ENCODE measurements around the gene SHC2.
"Not testable (repeated sequence)": the region's sequence is repeated elsewhere in the genome, so short reads cannot be mapped to it uniquely, and the experiment has no call there.

The SHC2 gene

DNA sequence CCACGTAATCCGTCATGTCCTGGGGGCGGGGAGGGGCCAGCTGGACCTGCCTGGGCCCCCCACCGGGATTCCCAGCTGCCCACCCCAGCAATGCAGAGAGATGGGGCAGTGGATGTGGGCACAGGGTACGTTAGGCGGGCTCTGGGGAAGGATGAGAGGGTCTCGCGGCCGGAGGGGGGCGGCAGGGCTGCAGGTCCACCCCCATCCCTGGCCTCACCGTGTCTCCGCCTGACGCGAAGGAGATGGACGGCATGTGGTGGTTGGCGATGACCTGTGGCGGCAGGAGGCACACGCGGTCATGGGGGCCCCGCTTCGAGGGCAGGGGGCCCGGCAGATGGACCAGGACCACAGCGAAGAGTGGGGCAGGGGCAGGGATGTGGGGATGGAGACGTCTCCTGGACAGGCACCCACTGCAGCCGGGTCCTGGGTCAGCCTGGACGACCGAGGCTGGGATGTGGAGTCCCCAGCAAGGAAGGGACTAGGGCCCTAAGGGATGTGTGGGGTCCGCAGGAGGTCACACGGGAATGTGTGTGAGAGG, 24.4 kb downstream of the SHC2 start:
- H3K9ac ChIP-seq (ENCODE audit: low read length) = no peak overlapping the region
- no peaks in the 10 kb centered on the region for H3K9me3 ChIP-seq (ENCODE audit: low read length)
- H3K36me3 ChIP-seq (ENCODE audit: insufficient read depth, low read length) = peaks cover 4% of the 10 kb centered on the region
- no peak overlapping the region for H3K4me3 ChIP-seq (ENCODE audit: low read depth in 1 of 2, low read length in 2 of 2)
- H3K4me1 ChIP-seq (ENCODE audit: insufficient read depth, low read length) = no peaks in the 10 kb centered on the region
- H3K27ac ChIP-seq (ENCODE audit: low read depth, low read length) = no peak overlapping the region
- H3K27me3 ChIP-seq (ENCODE audit: control insufficient read depth in 1 of 2, insufficient read depth in 2 of 2, low read length in 2 of 2) = no peaks in the 10 kb centered on the region

DNA sequence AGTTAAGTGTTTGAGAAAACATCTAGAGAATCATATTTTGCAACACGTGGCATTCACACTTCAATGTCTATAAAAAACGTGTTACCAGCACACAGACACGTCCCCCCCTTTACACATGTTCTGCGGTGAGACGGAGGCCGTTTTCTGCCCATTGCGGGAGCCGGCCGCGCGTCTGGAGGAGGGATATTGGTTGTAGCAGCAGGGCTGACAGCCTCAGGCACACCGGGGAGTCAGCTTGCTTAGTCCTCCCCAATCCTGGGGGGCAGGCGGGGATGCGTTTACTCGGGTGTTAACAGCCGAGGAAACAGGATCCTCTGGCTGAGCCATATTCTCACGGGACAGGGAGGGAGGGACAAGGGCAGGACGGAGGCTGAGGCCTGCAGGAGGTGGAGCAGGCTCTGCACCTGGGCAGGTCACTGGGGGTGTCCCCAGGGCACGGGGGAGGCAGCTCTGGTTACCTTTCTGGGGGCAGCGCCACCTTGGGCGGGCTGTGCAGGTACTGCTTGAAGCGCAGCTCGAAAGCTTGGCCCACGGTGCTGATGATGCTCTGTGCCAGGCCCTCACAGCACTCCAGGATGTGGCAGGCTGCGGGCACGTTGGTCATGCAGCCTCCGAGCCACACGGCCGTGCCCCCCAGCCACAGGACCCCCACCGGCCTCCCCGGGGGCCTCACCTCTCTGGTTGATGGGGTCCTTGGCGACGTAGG, 25.0 kb downstream of the SHC2 start:
- H3K27me3 ChIP-seq (ENCODE audit: control insufficient read depth in 1 of 2, insufficient read depth in 2 of 2, low read length in 2 of 2) = no peaks in the 10 kb centered on the region
- H3K4me1 ChIP-seq (ENCODE audit: insufficient read depth, low read length) = no peaks in the 10 kb centered on the region
- H3K27ac ChIP-seq (ENCODE audit: low read depth, low read length) = no peak overlapping the region
- no peak overlapping the region for H3K4me3 ChIP-seq (ENCODE audit: low read depth in 1 of 2, low read length in 2 of 2)
- H3K9ac ChIP-seq (ENCODE audit: low read length) = no peak overlapping the region
- H3K9me3 ChIP-seq (ENCODE audit: low read length) = no peaks in the 10 kb centered on the region
- peaks cover 4% of the 10 kb centered on the region for H3K36me3 ChIP-seq (ENCODE audit: insufficient read depth, low read length)

DNA sequence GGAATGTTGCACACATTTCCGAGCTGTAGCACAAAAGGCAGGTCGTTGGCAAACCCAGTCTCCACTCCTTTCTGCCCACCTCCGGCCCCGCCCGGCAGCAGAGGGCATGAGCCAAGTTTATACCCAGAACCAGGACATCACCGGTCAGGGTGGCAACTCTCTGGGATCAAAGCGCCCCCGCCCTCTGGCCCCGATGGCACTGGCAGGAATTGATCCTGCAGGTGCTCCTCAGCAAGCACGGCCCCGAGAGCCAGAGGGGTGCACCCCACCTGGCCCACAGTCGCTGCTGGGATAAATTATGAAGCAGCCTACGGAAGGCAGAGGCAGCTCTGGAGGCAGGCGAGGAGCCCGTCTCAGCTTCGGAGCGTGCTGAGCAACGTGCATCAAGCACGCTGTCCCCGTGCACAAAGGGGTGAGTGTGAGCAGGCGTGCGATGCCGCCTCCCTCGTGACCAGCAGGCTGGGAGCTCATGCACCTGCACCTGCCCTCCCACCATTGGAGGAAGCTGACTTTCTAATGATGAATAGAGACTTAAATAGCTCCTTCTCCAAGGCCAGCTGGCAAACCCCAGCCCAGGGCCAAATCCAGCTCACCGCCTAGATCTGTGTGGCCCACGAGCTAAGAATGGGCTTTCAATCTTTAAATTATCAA, 25.7 kb downstream of the SHC2 start:
- Histone ChIP-seq H3K27ac (ENCODE audit: low read depth, low read length) (no peak overlapping the region), H3K36me3 (ENCODE audit: insufficient read depth, low read length) (peaks cover 4% of the 10 kb centered on the region), H3K9me3 (ENCODE audit: low read length) (no peaks in the 10 kb centered on the region), H3K9ac (ENCODE audit: low read length) (no peak overlapping the region), H3K27me3 (ENCODE audit: control insufficient read depth in 1 of 2, insufficient read depth in 2 of 2, low read length in 2 of 2) (no peaks in the 10 kb centered on the region), H3K4me1 (ENCODE audit: insufficient read depth, low read length) (no peaks in the 10 kb centered on the region), H3K4me3 (ENCODE audit: low read depth in 1 of 2, low read length in 2 of 2) (no peak overlapping the region)

- Histone ChIP-seq H3K36me3 (ENCODE audit: insufficient read depth, low read length) (peaks cover 4% of the 10 kb centered on the region), H3K27me3 (ENCODE audit: control insufficient read depth in 1 of 2, insufficient read depth in 2 of 2, low read length in 2 of 2) (no peaks in the 10 kb centered on the region), H3K27ac (ENCODE audit: low read depth, low read length) (no peak overlapping the region)
Measured at GRCh38 chr19:434152-434960, 26.5 kb downstream of the SHC2 start.

GRCh38 chr19:430701-431100, 30.1 kb downstream of the SHC2 start:
- Histone ChIP-seq H3K36me3 (ENCODE audit: insufficient read depth, low read length) (peaks cover 4% of the 10 kb centered on the region), H3K27me3 (ENCODE audit: control insufficient read depth in 1 of 2, insufficient read depth in 2 of 2, low read length in 2 of 2) (no peaks in the 10 kb centered on the region), H3K9ac (ENCODE audit: low read length) (no peak overlapping the region), H3K4me3 (ENCODE audit: low read depth in 1 of 2, low read length in 2 of 2) (no peak overlapping the region), H3K4me1 (ENCODE audit: insufficient read depth, low read length) (no peaks in the 10 kb centered on the region), H3K9me3 (ENCODE audit: low read length) (no peaks in the 10 kb centered on the region), H3K27ac (ENCODE audit: low read depth, low read length) (no peak overlapping the region)

More at GRCh38 chr19:434152-434960, 26.5 kb downstream of the SHC2 start:
- no peak overlapping the region for H3K9ac ChIP-seq (ENCODE audit: low read length)
- H3K4me3 ChIP-seq (ENCODE audit: low read depth in 1 of 2, low read length in 2 of 2) = no peak overlapping the region
- H3K9me3 ChIP-seq (ENCODE audit: low read length) = no peaks in the 10 kb centered on the region
- H3K4me1 ChIP-seq (ENCODE audit: insufficient read depth, low read length) = no peaks in the 10 kb centered on the region

DNA sequence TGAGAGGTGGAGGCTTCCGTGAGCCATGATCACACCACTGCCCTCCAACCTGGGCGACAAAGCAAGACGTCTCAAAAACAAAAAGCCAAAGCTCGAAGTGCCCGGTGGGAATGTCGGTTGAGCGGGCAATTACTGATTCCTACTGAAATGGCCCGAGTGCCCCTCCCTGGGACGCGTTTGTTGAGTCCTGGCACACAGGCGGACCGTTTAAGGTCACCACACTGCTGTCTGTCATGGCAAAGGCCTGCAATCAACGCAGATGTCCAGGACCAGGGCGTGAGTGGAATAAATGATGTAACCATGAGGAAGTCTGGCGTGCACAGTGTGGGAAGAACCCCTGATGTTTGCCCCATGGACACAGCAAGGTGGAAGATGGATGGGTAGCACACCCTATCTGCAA, 32.7 kb downstream of the SHC2 start:
- Histone ChIP-seq H3K4me1 (ENCODE audit: insufficient read depth, low read length) (no peaks in the 10 kb centered on the region), H3K4me3 (ENCODE audit: low read depth in 1 of 2, low read length in 2 of 2) (no peak overlapping the region), H3K36me3 (ENCODE audit: insufficient read depth, low read length) (no peaks in the 10 kb centered on the region), H3K9me3 (ENCODE audit: low read length) (no peaks in the 10 kb centered on the region), H3K9ac (ENCODE audit: low read length) (no peak overlapping the region), H3K27ac (ENCODE audit: low read depth, low read length) (no peak overlapping the region), H3K27me3 (ENCODE audit: control insufficient read depth in 1 of 2, insufficient read depth in 2 of 2, low read length in 2 of 2) (no peaks in the 10 kb centered on the region)

GRCh38 chr19:427675-428074, 33.2 kb downstream of the SHC2 start:
- not testable (repeated sequence) for H3K36me3 ChIP-seq (ENCODE audit: insufficient read depth, low read length); H3K9ac ChIP-seq (ENCODE audit: low read length); H3K9me3 ChIP-seq (ENCODE audit: low read length); H3K4me1 ChIP-seq (ENCODE audit: insufficient read depth, low read length); H3K27ac ChIP-seq (ENCODE audit: low read depth, low read length); H3K27me3 ChIP-seq (ENCODE audit: control insufficient read depth in 1 of 2, insufficient read depth in 2 of 2, low read length in 2 of 2); H3K4me3 ChIP-seq (ENCODE audit: low read depth in 1 of 2, low read length in 2 of 2)

DNA sequence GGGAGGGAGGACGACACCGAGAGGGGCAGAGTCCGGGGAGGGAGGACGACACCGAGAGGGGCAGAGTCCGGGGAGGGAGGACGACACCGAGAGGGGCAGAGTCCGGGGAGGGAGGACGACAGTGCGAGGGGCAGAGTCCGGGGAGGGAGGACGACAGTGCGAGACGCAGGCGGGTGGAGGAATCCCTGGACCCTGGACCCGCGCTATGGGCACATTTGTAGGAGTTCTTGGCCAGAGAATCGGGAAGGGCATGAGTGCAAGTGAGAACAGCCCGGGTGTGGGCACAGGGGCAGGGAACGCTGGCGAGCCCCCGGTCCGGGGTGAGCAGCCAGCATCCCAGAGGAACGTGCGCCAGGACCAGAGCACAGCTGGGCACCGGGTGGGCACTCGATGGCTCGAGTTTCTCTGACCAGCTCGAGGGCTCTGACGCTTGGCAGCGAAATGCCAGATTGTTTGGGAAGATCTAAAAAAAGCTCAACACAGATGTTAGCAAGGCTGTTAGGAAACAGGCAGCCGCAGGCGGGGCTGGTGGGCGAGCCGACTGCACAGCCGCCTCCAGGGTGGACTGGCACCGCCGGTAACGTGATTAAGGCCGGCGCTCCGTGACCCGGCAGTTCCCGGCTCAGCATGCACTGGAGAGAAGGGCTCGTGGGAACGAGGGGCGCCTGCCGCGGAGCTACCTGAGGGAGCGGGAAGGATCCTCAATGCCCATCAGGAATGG, 33.9 kb downstream of the SHC2 start:
- Histone ChIP-seq H3K9me3 (ENCODE audit: low read length) (no peaks in the 10 kb centered on the region), H3K27me3 (ENCODE audit: control insufficient read depth in 1 of 2, insufficient read depth in 2 of 2, low read length in 2 of 2) (no peaks in the 10 kb centered on the region), H3K4me1 (ENCODE audit: insufficient read depth, low read length) (no peaks in the 10 kb centered on the region), H3K27ac (ENCODE audit: low read depth, low read length) (no peak overlapping the region), H3K9ac (ENCODE audit: low read length) (no peak overlapping the region), H3K36me3 (ENCODE audit: insufficient read depth, low read length) (no peaks in the 10 kb centered on the region), H3K4me3 (ENCODE audit: low read depth in 1 of 2, low read length in 2 of 2) (no peak overlapping the region)

- H3K9ac ChIP-seq (ENCODE audit: low read length) = no peak overlapping the region
- H3K27ac ChIP-seq (ENCODE audit: low read depth, low read length) = no peak overlapping the region
- no peaks in the 10 kb centered on the region for H3K36me3 ChIP-seq (ENCODE audit: insufficient read depth, low read length)
Measured at GRCh38 chr19:425056-425455, 35.8 kb downstream of the SHC2 start.

GRCh38 chr19:424546-424945, 36.3 kb downstream of the SHC2 start:
- no peaks in the 10 kb centered on the region for H3K36me3 ChIP-seq (ENCODE audit: insufficient read depth, low read length)
- no peak overlapping the region for H3K4me3 ChIP-seq (ENCODE audit: low read depth in 1 of 2, low read length in 2 of 2)
- no peaks in the 10 kb centered on the region for H3K27me3 ChIP-seq (ENCODE audit: control insufficient read depth in 1 of 2, insufficient read depth in 2 of 2, low read length in 2 of 2)
- H3K9me3 ChIP-seq (ENCODE audit: low read length) = no peaks in the 10 kb centered on the region
- H3K27ac ChIP-seq (ENCODE audit: low read depth, low read length) = no peak overlapping the region
- H3K9ac ChIP-seq (ENCODE audit: low read length) = no peak overlapping the region
- no peaks in the 10 kb centered on the region for H3K4me1 ChIP-seq (ENCODE audit: insufficient read depth, low read length)

More at GRCh38 chr19:425056-425455, 35.8 kb downstream of the SHC2 start:
- H3K27me3 ChIP-seq (ENCODE audit: control insufficient read depth in 1 of 2, insufficient read depth in 2 of 2, low read length in 2 of 2) = no peaks in the 10 kb centered on the region
- no peak overlapping the region for H3K4me3 ChIP-seq (ENCODE audit: low read depth in 1 of 2, low read length in 2 of 2)
- no peaks in the 10 kb centered on the region for H3K9me3 ChIP-seq (ENCODE audit: low read length)
- no peaks in the 10 kb centered on the region for H3K4me1 ChIP-seq (ENCODE audit: insufficient read depth, low read length)

All from muscle layer of colon (tissue), 2 donors.